HL-60 (cell line): ENCODE data around the gene RPAP3.

ENCODE experiments used
- DNase-seq, 2 experiments: peaks; one replicate each; pipeline ENCODE4 v3.0.0-alpha.2; 2010 to 2020; ENCODE audit warnings: low read depth in 1 of 2, low spot score in 1 of 2
- H3K27ac ChIP-seq: fragments of 250-450 bp; sonication (Bioruptor Pico); replicated peaks from 2 replicates; pipeline ENCODE4 v1.5.1; 2020; ENCODE audit warnings: mild to moderate bottlenecking, moderate library complexity
- H3K27me3 ChIP-seq: fragments of 250-450 bp; sonication (Bioruptor Pico); 2 replicates; pipeline ENCODE4 v1.5.1; 2021; ENCODE audit warnings: mild to moderate bottlenecking, moderate library complexity; ENCODE audit not compliant: insufficient read depth, poor library complexity, severe bottlenecking
- H3K4me3 ChIP-seq: replicated peaks from 2 replicates; pipeline ENCODE4 v1.5.1; 2011; ENCODE audit warnings: mild to moderate bottlenecking, control low read depth, low read length; ENCODE audit not compliant: insufficient read depth
- CTCF ChIP-seq: IDR thresholded peaks from one replicate; pipeline ENCODE4 v1.5.1; 2011; ENCODE audit warnings: low read length, control low read depth, inconsistent platforms; ENCODE audit not compliant: insufficient read depth
- GABPA ChIP-seq: IDR thresholded peaks from 2 replicates; pipeline ENCODE4 v1.6.1; 2012; ENCODE audit warnings: low read depth
- POLR2AphosphoS5 ChIP-seq: IDR thresholded peaks from 2 replicates; pipeline ENCODE4 v1.6.1; 2012; ENCODE audit warnings: low read depth
- REST ChIP-seq: IDR thresholded peaks from 2 replicates; pipeline ENCODE4 v1.6.1; 2012; ENCODE audit warnings: low read depth; ENCODE audit not compliant: insufficient replicate concordance
- SPI1 ChIP-seq: IDR thresholded peaks from 2 replicates; pipeline ENCODE4 v1.6.1; 2012; ENCODE audit warnings: low read depth, mild to moderate bottlenecking, borderline replicate concordance

The RPAP3 gene

DNA sequence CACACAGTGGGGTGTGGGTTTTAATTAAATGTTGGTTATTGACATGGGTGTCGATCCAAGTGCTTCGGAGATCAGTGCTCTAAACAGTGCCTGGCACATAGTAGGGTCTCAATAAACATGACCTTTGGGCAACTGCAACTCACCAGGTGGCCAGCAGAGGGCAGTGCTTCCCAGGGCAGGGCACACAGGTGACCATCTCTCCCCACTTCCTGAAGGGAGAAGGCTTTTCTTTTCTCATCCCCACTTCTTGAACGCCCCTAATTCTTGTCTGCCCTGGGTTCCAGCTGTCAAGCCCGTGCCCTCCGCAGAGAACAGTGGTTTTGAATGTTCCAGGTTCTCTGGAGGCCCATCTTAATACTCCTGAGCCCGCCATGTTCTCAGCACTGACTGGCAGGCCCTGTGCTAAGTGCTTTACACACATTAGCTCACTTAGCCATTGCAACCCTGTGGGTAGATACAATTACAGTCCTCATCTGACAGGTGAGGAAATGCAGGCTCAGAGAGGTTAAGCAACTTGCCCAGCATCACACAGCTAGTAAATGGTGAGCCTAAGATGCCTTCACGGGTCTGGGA, 36.5 kb upstream of the RPAP3 start:
- Histone ChIP-seq H3K27me3 (no peaks in the 10 kb centered on the region), H3K27ac (no peak overlapping the region), H3K4me3 (no peak overlapping the region)
- no peak for TF ChIP-seq REST
- TF ChIP-seq CTCF, result peak; percentile 100
- peak; percentile 45 to 62 for DNase-seq

- peak; percentile 86 to 96 for DNase-seq
- Histone ChIP-seq H3K27ac (no peak overlapping the region), H3K27me3 (no peaks in the 10 kb centered on the region), H3K4me3 (no peak overlapping the region)
- TF ChIP-seq CTCF, result no peak
- no peak for TF ChIP-seq REST
- TF ChIP-seq GABPA, result no peak
- peak; percentile 94 for TF ChIP-seq POLR2AphosphoS5
- peak; percentile 36; the same call in 1 of the 2 replicates for TF ChIP-seq SPI1
Observed at GRCh38 chr12:47741340-47741703, 35.5 kb upstream of the RPAP3 start.

DNA sequence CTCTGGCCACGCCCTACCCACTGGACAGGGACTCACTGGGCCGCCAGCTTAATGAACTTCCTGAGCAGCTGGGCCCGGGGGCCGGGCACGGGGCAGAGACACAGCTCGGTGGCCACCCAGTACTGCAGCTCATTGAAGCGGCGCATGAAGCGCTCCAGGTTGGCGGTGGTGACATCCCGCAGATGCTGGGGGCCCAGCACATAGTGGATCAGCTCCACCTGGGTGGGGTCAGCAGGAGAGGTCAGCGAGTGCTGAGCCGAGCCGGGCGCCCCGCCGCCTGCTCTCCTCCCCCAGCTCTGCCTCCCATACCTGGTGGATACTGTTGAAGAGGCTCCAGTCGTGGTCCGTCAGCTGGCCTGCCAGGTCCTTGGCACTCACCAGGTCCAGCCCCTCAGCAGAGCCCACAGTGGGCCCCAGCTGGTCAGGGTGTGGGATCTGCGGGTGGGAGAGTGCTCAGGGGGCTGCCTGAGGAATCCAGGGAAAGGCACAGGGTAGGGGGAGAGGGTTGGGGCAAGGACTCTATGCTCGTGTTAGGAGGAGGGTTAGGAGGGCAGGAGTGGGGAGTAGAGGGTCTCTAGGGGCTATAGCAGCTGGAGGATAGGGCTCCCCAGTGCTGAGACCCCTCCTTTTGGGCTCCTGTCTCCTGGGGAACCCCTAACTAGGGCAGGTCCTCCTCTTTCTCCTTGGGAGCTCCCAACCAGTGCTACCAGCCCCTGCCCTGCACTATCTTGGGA, 34.9 kb upstream of the RPAP3 start:
- TF ChIP-seq REST (no peak), CTCF (no peak), SPI1 (no peak), POLR2AphosphoS5 (no peak), GABPA (no peak)
- Histone ChIP-seq H3K4me3 (no peak overlapping the region), H3K27ac (no peak overlapping the region), H3K27me3 (no peaks in the 10 kb centered on the region)
- DNase-seq, result no peak
